ENCODE data around the gene PLA1A.

DNA sequence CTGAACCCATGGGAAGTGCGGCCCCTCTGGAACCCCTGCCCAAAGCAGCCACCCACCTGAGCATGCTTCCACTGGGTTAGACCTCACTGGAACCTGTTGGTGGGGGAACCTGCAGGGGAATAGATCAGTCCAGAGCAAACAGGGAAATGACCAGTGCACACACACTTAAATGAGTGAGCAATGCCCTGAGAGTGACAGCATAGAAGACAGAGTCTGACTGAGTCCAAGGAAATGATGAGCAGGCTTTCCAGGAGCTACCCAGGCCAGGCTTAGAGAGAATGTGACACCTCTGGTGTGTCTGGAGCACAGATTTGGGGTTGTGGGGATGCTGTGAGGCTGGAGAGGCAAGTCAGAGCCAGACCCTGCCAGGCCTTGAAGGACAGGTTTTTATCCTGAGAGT, 28.5 kb downstream of the PLA1A start:
- TF ChIP-seq FOSL2 (IDR thresholded peaks at IDR 0.05; ENCODE audit: borderline replicate concordance, low read depth) (no peak), ZBTB33 (IDR thresholded peaks at IDR 0.05; ENCODE audit: borderline replicate concordance, low read depth) (no peak), TAF1 (IDR thresholded peaks at IDR 0.05; ENCODE audit: borderline replicate concordance, low read depth, low read length) (no peak), TEAD4 (IDR thresholded peaks at IDR 0.05; ENCODE audit: borderline replicate concordance, insufficient read depth) (no peak), POLR2AphosphoS5 (IDR thresholded peaks at IDR 0.05; ENCODE audit: low read depth, low read length) (no peak), EP300 (IDR thresholded peaks at IDR 0.05; ENCODE audit: borderline replicate concordance in 1 of 2, low read depth in 1 of 2, low read length in 1 of 2) (no peak), SIN3A (IDR thresholded peaks at IDR 0.05; ENCODE audit: borderline replicate concordance, low read depth, low read length) (no peak)
- TF ChIP-seq, protein P1, sequence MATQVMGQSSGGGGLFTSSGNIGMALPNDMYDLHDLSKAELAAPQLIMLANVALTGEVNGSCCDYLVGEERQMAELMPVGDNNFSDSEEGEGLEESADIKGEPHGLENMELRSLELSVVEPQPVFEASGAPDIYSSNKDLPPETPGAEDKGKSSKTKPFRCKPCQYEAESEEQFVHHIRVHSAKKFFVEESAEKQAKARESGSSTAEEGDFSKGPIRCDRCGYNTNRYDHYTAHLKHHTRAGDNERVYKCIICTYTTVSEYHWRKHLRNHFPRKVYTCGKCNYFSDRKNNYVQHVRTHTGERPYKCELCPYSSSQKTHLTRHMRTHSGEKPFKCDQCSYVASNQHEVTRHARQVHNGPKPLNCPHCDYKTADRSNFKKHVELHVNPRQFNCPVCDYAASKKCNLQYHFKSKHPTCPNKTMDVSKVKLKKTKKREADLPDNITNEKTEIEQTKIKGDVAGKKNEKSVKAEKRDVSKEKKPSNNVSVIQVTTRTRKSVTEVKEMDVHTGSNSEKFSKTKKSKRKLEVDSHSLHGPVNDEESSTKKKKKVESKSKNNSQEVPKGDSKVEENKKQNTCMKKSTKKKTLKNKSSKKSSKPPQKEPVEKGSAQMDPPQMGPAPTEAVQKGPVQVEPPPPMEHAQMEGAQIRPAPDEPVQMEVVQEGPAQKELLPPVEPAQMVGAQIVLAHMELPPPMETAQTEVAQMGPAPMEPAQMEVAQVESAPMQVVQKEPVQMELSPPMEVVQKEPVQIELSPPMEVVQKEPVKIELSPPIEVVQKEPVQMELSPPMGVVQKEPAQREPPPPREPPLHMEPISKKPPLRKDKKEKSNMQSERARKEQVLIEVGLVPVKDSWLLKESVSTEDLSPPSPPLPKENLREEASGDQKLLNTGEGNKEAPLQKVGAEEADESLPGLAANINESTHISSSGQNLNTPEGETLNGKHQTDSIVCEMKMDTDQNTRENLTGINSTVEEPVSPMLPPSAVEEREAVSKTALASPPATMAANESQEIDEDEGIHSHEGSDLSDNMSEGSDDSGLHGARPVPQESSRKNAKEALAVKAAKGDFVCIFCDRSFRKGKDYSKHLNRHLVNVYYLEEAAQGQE (IDR thresholded peaks at IDR 0.05; ENCODE audit: low read depth, low read length): no peak
- TF ChIP-seq, protein P2, sequence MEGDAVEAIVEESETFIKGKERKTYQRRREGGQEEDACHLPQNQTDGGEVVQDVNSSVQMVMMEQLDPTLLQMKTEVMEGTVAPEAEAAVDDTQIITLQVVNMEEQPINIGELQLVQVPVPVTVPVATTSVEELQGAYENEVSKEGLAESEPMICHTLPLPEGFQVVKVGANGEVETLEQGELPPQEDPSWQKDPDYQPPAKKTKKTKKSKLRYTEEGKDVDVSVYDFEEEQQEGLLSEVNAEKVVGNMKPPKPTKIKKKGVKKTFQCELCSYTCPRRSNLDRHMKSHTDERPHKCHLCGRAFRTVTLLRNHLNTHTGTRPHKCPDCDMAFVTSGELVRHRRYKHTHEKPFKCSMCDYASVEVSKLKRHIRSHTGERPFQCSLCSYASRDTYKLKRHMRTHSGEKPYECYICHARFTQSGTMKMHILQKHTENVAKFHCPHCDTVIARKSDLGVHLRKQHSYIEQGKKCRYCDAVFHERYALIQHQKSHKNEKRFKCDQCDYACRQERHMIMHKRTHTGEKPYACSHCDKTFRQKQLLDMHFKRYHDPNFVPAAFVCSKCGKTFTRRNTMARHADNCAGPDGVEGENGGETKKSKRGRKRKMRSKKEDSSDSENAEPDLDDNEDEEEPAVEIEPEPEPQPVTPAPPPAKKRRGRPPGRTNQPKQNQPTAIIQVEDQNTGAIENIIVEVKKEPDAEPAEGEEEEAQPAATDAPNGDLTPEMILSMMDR (IDR thresholded peaks at IDR 0.05): no peak
- TF ChIP-seq, protein P3, sequence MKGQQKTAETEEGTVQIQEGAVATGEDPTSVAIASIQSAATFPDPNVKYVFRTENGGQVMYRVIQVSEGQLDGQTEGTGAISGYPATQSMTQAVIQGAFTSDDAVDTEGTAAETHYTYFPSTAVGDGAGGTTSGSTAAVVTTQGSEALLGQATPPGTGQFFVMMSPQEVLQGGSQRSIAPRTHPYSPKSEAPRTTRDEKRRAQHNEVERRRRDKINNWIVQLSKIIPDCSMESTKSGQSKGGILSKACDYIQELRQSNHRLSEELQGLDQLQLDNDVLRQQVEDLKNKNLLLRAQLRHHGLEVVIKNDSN (IDR thresholded peaks at IDR 0.05; ENCODE audit: borderline replicate concordance, low read depth): no peak
- TF ChIP-seq, protein P4, sequence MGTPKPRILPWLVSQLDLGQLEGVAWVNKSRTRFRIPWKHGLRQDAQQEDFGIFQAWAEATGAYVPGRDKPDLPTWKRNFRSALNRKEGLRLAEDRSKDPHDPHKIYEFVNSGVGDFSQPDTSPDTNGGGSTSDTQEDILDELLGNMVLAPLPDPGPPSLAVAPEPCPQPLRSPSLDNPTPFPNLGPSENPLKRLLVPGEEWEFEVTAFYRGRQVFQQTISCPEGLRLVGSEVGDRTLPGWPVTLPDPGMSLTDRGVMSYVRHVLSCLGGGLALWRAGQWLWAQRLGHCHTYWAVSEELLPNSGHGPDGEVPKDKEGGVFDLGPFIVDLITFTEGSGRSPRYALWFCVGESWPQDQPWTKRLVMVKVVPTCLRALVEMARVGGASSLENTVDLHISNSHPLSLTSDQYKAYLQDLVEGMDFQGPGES (IDR thresholded peaks at IDR 0.05; ENCODE audit: low read depth, low read length): no peak
- TF ChIP-seq, protein P5, sequence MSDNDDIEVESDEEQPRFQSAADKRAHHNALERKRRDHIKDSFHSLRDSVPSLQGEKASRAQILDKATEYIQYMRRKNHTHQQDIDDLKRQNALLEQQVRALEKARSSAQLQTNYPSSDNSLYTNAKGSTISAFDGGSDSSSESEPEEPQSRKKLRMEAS (IDR thresholded peaks at IDR 0.05; ENCODE audit: low read depth): no peak
